Choroid plexus epithelial cell (primary cell): ENCODE results near the gene DAPP1.

Experiments used
- DNase-seq: peaks from one replicate; pipeline ENCODE4 v3.0.0-alpha.2; 2010; ENCODE audit warnings: low read depth
- H3K4me3 ChIP-seq: 2 replicates; pipeline ENCODE4 v1.5.1; 2011; ENCODE audit warnings: low read depth, mild to moderate bottlenecking, control low read depth, low read length, moderate library complexity
- CTCF ChIP-seq: conservative IDR thresholded peaks from 2 replicates; pipeline ENCODE4 v1.5.1; 2011; ENCODE audit warnings: low read depth, mild to moderate bottlenecking, control low read depth, inconsistent platforms, low read length, moderate library complexity

The DAPP1 gene

GRCh38 chr4:99811850-99812249 is 4.8 kb upstream of the DAPP1 start:
- H3K4me3 ChIP-seq = no peak overlapping the region
- peak; percentile 56 for TF ChIP-seq CTCF
- DNase-seq = peak; percentile 51

GRCh38 chr4:99815597-99816011 is 1.0 kb upstream of the DAPP1 start:
- H3K4me3 ChIP-seq = no peak overlapping the region
- peak; percentile 12 for DNase-seq
- no peak for TF ChIP-seq CTCF

GRCh38 chr4:99817309-99817890 is 773 bp downstream of the DAPP1 start:
- no peak overlapping the region for H3K4me3 ChIP-seq
- DNase-seq = no peak
- TF ChIP-seq CTCF = no peak

- H3K4me3 ChIP-seq = no peak overlapping the region
- no peak for TF ChIP-seq CTCF
- no peak for DNase-seq
Observed at GRCh38 chr4:99818661-99819060, 2.0 kb downstream of the DAPP1 start.

- H3K4me3 ChIP-seq = no peak overlapping the region
- no peak for DNase-seq
- TF ChIP-seq CTCF = no peak
Observed at GRCh38 chr4:99821918-99822503, 5.4 kb downstream of the DAPP1 start.

GRCh38 chr4:99822734-99823133 is 6.1 kb downstream of the DAPP1 start:
- TF ChIP-seq CTCF = no peak
- no peak overlapping the region for H3K4me3 ChIP-seq
- no peak for DNase-seq

- no peak overlapping the region for H3K4me3 ChIP-seq
- no peak for TF ChIP-seq CTCF
- DNase-seq = no peak
Observed at GRCh38 chr4:99824070-99824599, 7.5 kb downstream of the DAPP1 start.
